Measurements from ENCODE around the gene MCF2.

MCF2 gene

DNA sequence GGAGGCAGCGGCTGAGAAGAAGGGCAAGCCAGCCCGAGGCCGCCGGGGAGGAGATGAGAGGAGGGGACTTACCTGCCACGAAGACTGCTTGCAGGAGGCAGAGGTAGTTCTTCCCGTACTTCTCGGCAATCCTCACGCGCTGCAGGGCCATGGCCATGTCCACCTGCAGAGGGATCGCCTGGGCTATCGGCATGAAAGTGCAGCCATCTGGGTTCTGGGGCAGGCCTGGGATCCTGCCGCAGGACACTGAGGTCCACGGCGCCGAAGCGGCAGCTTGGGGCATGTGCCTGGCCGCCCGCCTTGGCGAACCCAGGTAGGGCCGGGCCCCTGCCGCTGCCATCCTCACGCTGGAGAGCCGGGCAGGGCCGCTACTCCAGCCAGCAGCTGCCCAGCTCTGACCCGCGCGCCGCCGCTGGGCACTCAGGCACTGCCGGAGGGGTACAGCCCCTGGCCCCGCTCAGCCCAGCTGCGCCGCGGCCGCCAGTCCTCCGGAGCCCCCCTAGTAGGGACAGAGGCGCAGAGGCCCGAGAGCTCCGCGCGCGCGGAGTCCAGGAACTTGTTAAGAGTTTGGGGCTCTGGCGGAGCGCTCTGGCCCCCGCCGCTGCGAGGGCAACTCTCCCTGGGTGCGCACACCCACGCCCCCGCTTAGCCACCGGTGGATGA is 16.0 kb downstream of the MCF2 start:
- TF ChIP-seq FOXM1 (IDR thresholded peaks at IDR 0.05; ENCODE audit: borderline replicate concordance, low read depth) (no peak), EGR1 (IDR thresholded peaks at IDR 0.05) (0 out of 2 replicates have a peak, but pooled peaks have one; percentile 6)

DNA sequence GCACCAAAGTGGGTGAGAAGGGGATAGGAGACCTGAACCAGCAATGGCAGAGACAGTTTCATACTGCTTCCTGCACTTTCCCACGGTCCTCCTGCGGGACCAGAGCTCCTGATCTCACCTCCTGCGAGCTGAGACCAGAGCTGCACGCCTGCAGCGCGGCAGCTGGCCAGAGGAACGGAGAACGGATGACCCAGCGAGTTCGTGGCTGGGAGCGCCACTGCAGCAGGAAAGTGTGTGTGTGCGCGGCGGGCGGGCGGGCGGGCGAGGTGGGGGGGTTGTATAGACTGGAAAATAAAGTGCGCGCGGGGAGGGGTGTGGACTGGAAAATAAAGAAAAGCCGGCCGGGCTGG is 16.5 kb downstream of the MCF2 start:
- TF ChIP-seq TEAD4 (IDR thresholded peaks at IDR 0.05) (no peak), TAF1 (IDR thresholded peaks at IDR 0.05; ENCODE audit: low read depth) (no peak)

DNA sequence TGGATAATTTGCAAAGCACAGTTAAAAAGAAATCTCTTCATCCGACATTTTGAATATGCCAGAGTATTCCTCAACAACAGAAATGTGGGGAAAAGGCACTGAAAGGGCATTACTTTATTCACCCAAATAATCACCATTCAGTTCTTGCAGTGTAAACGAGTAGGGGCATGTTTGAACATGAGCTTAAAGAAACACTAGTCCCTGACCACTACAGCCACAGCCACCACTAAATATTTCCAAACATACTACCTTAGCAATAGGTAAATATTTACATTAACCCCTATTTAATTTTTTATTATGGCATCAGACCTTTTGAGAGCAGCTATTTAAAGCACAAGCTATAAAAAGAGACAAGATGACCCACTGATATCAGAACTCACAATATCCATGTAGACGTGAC is 27.6 kb downstream of the MCF2 start:
- no peak for TF ChIP-seq EGR1 (IDR thresholded peaks at IDR 0.05)
- no peak for TF ChIP-seq FOXM1 (IDR thresholded peaks at IDR 0.05; ENCODE audit: borderline replicate concordance, low read depth)
- TF ChIP-seq, protein P1, sequence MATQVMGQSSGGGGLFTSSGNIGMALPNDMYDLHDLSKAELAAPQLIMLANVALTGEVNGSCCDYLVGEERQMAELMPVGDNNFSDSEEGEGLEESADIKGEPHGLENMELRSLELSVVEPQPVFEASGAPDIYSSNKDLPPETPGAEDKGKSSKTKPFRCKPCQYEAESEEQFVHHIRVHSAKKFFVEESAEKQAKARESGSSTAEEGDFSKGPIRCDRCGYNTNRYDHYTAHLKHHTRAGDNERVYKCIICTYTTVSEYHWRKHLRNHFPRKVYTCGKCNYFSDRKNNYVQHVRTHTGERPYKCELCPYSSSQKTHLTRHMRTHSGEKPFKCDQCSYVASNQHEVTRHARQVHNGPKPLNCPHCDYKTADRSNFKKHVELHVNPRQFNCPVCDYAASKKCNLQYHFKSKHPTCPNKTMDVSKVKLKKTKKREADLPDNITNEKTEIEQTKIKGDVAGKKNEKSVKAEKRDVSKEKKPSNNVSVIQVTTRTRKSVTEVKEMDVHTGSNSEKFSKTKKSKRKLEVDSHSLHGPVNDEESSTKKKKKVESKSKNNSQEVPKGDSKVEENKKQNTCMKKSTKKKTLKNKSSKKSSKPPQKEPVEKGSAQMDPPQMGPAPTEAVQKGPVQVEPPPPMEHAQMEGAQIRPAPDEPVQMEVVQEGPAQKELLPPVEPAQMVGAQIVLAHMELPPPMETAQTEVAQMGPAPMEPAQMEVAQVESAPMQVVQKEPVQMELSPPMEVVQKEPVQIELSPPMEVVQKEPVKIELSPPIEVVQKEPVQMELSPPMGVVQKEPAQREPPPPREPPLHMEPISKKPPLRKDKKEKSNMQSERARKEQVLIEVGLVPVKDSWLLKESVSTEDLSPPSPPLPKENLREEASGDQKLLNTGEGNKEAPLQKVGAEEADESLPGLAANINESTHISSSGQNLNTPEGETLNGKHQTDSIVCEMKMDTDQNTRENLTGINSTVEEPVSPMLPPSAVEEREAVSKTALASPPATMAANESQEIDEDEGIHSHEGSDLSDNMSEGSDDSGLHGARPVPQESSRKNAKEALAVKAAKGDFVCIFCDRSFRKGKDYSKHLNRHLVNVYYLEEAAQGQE (IDR thresholded peaks at IDR 0.05; ENCODE audit: low read depth): no peak
- TF ChIP-seq RAD21 (IDR thresholded peaks at IDR 0.05; ENCODE audit: low read depth): no peak
- TF ChIP-seq EP300 (IDR thresholded peaks at IDR 0.05; ENCODE audit: borderline replicate concordance): no peak
- no peak for TF ChIP-seq NFIC (IDR thresholded peaks at IDR 0.05)
- no peak for TF ChIP-seq CEBPB (IDR thresholded peaks at IDR 0.05)
- TF ChIP-seq, protein P2, sequence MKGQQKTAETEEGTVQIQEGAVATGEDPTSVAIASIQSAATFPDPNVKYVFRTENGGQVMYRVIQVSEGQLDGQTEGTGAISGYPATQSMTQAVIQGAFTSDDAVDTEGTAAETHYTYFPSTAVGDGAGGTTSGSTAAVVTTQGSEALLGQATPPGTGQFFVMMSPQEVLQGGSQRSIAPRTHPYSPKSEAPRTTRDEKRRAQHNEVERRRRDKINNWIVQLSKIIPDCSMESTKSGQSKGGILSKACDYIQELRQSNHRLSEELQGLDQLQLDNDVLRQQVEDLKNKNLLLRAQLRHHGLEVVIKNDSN (IDR thresholded peaks at IDR 0.05): no peak
- no peak for TF ChIP-seq TEAD4 (IDR thresholded peaks at IDR 0.05)
- no peak for TF ChIP-seq CREB1 (IDR thresholded peaks at IDR 0.05; ENCODE audit: low read depth)
- no peak for TF ChIP-seq YY1 (IDR thresholded peaks at IDR 0.05; ENCODE audit: low read depth)
- no peak for TF ChIP-seq ZBTB7A (IDR thresholded peaks at IDR 0.05; ENCODE audit: low read depth)
- TF ChIP-seq, protein P3, sequence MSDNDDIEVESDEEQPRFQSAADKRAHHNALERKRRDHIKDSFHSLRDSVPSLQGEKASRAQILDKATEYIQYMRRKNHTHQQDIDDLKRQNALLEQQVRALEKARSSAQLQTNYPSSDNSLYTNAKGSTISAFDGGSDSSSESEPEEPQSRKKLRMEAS (IDR thresholded peaks at IDR 0.05): no peak
- no peak for TF ChIP-seq TCF12 (IDR thresholded peaks at IDR 0.05; ENCODE audit: low read depth)

DNA sequence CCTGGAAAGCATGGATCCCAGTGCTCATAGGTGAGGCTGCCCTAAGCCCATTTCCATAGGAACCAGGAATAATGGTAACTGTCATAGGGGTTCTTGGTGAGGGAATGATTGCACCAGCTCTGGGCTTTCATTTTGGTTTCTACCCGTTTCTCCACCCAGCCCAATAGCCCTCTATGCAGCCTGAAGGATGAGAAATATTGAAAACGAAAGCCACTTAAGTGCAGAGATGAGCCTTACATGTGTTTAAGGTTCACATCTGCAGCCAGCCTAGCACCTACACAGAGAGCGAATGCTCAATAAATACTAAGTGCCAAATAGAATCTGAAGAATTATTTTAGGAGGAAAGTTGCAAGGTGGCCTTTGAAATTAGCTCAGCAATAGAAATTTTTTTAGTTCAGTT is 60.4 kb downstream of the MCF2 start:
- TF ChIP-seq, protein P1 (IDR thresholded peaks at IDR 0.05; ENCODE audit: low read depth): no peak
- TF ChIP-seq NFIC (IDR thresholded peaks at IDR 0.05): no peak

DNA sequence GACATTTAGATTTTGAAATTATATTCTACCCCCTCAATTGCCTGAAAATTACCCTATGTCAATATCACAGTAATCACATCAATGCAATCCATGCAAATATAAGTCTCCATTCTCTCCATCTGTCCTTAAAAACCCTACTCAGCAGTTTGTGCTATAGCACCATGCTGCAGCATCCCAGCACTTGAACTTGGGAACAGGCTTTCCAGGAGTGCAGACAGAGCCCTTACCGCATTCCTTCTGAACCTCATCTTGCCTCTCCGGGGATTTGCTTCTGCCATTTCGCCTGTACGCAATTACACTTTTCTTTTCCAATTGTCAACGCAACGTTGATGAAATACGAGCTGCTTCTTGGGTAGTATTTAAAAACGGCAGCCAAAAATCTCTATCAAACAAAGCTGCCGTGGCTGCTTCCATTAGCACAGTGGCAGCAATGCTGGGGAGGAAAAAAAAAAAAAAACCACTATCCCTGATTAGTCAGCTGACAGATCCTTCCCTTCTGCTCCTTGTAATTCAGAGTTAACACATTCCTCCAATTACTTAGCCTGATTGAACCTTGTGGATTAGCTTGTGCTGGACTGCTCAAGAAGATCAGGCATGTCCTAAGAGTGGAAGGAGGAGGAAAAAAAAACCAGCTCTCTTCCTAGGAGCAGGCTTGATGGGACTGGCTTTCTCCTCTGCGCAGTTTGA is 65.6 kb downstream of the MCF2 start:
- TF ChIP-seq, protein P2 (IDR thresholded peaks at IDR 0.05): no peak
- TF ChIP-seq YY1 (IDR thresholded peaks at IDR 0.05; ENCODE audit: low read depth) (no peak), NFIC (IDR thresholded peaks at IDR 0.05) (no peak), EGR1 (IDR thresholded peaks at IDR 0.05) (no peak)

DNA sequence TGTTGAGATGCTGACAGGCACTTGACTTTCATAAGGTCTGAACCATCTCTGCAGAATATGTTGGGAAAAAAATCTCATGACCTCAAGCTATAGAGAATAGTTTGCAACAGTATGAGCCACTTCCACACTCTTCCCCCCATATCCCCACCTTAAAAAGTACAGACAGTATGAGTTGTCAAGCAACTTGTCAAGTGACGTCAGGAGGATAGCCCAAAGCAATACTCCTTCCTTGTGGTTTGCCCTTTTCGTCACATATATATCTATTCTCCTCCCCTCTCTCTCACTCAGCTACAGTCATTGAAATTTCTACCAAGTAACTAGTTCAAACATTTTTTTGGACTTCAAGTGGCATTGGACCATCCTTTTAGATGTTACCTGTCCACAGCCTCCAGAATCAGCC is 67.7 kb downstream of the MCF2 start:
- TF ChIP-seq TAF1 (IDR thresholded peaks at IDR 0.05; ENCODE audit: low read depth): no peak
- no peak for TF ChIP-seq RAD21 (IDR thresholded peaks at IDR 0.05; ENCODE audit: low read depth)
- no peak for TF ChIP-seq FOXM1 (IDR thresholded peaks at IDR 0.05; ENCODE audit: borderline replicate concordance, low read depth)

DNA sequence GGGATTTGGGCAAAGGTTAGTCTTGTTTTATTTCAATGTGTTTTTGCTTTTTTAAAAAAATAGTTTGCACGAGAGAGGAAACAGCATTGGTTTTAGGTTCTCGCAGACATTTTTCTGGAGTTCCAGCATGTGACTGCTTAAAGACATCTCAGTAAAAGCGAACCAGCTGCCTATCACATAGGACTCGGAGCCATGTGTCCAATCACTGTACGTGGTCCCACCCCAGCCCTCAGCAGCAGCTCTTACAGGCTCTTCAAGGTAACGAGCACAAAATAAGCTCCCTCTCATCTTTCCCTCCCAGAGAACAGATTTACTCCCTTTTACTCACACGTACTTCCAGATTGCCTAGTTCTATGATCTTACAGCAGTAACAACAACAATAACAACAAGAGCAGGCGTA is 68.7 kb downstream of the MCF2 start:
- TF ChIP-seq CREB1 (IDR thresholded peaks at IDR 0.05; ENCODE audit: low read depth) (no peak), RAD21 (IDR thresholded peaks at IDR 0.05; ENCODE audit: low read depth) (no peak), TEAD4 (IDR thresholded peaks at IDR 0.05) (no peak), CEBPB (IDR thresholded peaks at IDR 0.05) (no peak), EGR1 (IDR thresholded peaks at IDR 0.05) (no peak), ZBTB7A (IDR thresholded peaks at IDR 0.05; ENCODE audit: low read depth) (no peak), FOXM1 (IDR thresholded peaks at IDR 0.05; ENCODE audit: borderline replicate concordance, low read depth) (no peak), EP300 (IDR thresholded peaks at IDR 0.05; ENCODE audit: borderline replicate concordance) (no peak), NFIC (IDR thresholded peaks at IDR 0.05) (no peak), TCF12 (IDR thresholded peaks at IDR 0.05; ENCODE audit: low read depth) (no peak), TAF1 (IDR thresholded peaks at IDR 0.05; ENCODE audit: low read depth) (no peak), YY1 (IDR thresholded peaks at IDR 0.05; ENCODE audit: low read depth) (no peak)
- TF ChIP-seq, protein P3 (IDR thresholded peaks at IDR 0.05): no peak
- TF ChIP-seq, protein P1 (IDR thresholded peaks at IDR 0.05; ENCODE audit: low read depth): no peak
- TF ChIP-seq, protein P2 (IDR thresholded peaks at IDR 0.05): no peak
